ENCODE results near the gene S100A1. TPM values are rescaled to one million over a fixed set of nuclear protein-coding genes. Genes with fewer than 3 reads are reported as not detected.

The S100A1 gene
- total and polyA plus RNA-seq, 2 of the 13 experiments (the other 11 are each of a cell fraction or from before 2014, with no cell fraction given) = 120 to 251 TPM

GRCh38 chr1:153679337-153680119 lies 51.3 kb downstream of the S100A1 start (continued):
- TF ChIP-seq SOX13 (IDR thresholded peaks at IDR 0.05) = no peak
- no peak for TF ChIP-seq SOX13 (CRISPR knock-in tag; conservative IDR thresholded peaks at IDR 0.05 in 1 of 2, IDR thresholded peaks at IDR 0.05 in 1 of 2)
- TF ChIP-seq PPARG (CRISPR knock-in tag; conservative IDR thresholded peaks at IDR 0.05) = no peak
- TF ChIP-seq GPBP1L1 (CRISPR knock-in tag; IDR thresholded peaks at IDR 0.05) = no peak
- 0 out of 2 replicates have a peak, but pooled peaks have one; percentile 56 for TF ChIP-seq TOPORS (CRISPR knock-in tag; IDR thresholded peaks at IDR 0.05)
- peak; percentile 71; the same call in 1 of the 2 replicates for TF ChIP-seq HOXD1 (CRISPR knock-in tag; IDR thresholded peaks at IDR 0.05)
- TF ChIP-seq FOXM1 (CRISPR knock-in tag; IDR thresholded peaks at IDR 0.05) = 0 out of 2 replicates have a peak, but pooled peaks have one; percentile 60
- TF ChIP-seq, protein P1, sequence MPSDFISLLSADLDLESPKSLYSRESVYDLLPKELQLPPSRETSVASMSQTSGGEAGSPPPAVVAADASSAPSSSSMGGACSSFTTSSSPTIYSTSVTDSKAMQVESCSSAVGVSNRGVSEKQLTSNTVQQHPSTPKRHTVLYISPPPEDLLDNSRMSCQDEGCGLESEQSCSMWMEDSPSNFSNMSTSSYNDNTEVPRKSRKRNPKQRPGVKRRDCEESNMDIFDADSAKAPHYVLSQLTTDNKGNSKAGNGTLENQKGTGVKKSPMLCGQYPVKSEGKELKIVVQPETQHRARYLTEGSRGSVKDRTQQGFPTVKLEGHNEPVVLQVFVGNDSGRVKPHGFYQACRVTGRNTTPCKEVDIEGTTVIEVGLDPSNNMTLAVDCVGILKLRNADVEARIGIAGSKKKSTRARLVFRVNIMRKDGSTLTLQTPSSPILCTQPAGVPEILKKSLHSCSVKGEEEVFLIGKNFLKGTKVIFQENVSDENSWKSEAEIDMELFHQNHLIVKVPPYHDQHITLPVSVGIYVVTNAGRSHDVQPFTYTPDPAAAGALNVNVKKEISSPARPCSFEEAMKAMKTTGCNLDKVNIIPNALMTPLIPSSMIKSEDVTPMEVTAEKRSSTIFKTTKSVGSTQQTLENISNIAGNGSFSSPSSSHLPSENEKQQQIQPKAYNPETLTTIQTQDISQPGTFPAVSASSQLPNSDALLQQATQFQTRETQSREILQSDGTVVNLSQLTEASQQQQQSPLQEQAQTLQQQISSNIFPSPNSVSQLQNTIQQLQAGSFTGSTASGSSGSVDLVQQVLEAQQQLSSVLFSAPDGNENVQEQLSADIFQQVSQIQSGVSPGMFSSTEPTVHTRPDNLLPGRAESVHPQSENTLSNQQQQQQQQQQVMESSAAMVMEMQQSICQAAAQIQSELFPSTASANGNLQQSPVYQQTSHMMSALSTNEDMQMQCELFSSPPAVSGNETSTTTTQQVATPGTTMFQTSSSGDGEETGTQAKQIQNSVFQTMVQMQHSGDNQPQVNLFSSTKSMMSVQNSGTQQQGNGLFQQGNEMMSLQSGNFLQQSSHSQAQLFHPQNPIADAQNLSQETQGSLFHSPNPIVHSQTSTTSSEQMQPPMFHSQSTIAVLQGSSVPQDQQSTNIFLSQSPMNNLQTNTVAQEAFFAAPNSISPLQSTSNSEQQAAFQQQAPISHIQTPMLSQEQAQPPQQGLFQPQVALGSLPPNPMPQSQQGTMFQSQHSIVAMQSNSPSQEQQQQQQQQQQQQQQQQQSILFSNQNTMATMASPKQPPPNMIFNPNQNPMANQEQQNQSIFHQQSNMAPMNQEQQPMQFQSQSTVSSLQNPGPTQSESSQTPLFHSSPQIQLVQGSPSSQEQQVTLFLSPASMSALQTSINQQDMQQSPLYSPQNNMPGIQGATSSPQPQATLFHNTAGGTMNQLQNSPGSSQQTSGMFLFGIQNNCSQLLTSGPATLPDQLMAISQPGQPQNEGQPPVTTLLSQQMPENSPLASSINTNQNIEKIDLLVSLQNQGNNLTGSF (CRISPR knock-in tag; IDR thresholded peaks at IDR 0.05) = peak; percentile 45; the same call in 1 of the 2 replicates
